Suppressor macrophage treated with lipopolysaccharide for 1 hour (primary cell): ENCODE data around the gene FAM193B.
"Not testable (repeated sequence)": the region's sequence is repeated elsewhere in the genome, so short reads cannot be mapped to it uniquely, and the experiment has no call there.

Experiments used
- DNase-seq, 3 donors: peaks; one replicate each; pipeline ENCODE4 v3.0.0-alpha.2; 2020 to 2022

FAM193B gene

DNA sequence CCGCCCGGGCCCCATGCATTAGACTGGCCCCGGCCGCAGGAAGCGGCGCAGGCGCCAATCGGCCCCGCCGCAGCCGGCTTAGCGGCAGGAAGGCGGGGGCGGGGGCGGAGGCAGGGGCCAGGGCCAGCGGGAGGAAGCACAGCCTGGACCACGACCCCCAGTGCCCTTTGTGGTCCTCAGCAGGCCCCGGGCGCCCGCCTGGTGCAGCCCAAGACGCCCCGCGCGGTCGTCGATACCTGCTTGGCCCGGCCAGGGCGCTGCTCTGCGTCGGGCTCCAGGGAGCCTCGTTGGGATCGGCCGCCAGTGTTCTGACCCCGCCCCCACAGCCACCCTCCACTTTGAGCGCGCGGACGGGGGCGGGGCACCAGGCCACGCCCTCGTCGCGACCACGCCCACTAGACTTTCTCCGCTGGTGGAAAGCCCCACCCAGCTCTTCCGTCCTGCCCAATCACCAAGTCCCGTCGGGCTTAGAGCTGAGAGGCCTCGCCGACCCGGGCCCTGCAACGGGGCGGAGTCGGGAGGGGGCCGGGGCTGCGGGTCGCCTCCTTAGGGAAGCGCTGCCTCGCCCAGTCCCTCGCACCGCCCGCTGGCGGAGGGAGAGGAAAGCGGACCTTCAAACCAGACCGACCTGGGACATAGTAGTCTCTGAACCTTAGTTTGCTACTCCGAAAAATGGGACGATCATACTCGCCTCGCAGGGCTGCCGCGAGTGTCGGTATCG, 56.9 kb downstream of the FAM193B start, which contains the start of gene PDLIM7:
Gene PDLIM7, minus strand, starts transcription at position 313 of the 721 bp plus-strand sequence. CDS start 1,092 bp downstream, outside the sequence.
- DNase-seq = peak; percentile 97 to 98 (median 98)

DNA sequence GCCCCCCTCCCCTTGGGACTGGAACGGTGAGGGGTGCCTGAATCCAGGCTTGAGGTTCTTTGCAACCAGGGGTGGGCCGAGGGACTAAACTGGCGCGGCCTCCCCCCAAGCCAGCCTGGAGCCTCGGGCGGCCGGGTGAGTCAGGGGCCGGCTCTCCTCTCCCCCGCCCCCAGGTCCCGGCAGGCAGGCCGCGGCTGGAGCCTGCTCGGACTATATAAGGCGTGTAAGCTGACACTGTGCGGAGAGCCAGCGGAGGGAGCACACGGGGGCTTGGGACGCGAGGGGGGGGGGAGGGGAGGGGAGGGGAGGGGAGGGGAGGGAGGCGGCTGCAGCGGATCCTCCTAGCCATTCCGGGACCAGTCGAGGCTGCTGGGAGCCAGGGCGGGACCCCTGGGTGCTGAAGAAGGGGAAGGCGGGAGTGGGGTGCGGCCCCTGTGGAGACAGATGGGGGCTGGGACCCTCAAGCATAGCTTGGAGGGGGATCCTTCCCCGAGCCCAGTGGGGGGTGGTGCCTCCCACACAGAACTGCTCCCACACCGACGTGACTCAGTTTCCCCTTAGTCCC, 57.6 kb downstream of the FAM193B start:
- DNase-seq = peak; percentile 81 to 86 (median 81)

GRCh38 chr5:177496070-177496726, 58.2 kb downstream of the FAM193B start:
- DNase-seq = no peak

DNA sequence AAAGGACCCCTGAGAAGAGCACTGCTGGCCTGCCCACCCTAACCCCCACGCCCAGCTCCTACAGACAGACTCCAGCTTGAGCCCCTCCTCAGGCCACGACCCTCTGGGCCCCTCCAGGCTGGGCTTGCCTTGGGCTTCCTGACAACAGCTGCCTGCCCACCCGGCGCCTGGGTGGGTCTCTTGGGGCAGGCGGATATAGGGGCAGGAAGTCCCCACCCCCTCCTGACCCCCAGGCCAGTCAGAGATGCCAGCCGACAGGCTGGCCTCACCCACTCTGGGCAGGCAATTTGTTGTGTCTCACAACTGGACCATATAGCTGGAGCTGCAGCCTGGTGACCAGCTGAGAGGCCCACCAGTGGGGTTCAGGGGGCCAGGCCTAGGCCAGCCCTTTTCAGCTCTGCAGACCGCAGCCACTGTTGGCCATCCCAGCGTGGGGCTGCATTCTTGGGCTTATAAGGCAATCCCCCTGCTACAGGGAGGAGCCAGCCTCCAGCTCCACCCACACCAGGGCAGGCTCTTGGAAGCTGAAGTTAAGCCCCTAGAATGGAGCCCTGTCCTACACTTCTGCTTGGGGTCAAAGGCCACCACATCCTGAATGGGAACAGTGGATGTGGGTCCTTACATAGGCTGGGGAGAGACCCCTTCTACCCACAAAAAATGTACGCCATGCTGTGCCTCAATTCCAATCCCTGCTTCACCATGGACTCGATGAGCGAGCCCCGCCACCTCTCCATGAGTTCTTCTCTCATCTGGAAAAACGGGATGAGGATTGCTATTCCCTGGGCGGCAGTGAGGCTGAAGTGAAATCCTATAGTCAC, 58.9 kb downstream of the FAM193B start:
- DNase-seq = peak in 2 of 3 donors; percentile 48 to 59

DNA sequence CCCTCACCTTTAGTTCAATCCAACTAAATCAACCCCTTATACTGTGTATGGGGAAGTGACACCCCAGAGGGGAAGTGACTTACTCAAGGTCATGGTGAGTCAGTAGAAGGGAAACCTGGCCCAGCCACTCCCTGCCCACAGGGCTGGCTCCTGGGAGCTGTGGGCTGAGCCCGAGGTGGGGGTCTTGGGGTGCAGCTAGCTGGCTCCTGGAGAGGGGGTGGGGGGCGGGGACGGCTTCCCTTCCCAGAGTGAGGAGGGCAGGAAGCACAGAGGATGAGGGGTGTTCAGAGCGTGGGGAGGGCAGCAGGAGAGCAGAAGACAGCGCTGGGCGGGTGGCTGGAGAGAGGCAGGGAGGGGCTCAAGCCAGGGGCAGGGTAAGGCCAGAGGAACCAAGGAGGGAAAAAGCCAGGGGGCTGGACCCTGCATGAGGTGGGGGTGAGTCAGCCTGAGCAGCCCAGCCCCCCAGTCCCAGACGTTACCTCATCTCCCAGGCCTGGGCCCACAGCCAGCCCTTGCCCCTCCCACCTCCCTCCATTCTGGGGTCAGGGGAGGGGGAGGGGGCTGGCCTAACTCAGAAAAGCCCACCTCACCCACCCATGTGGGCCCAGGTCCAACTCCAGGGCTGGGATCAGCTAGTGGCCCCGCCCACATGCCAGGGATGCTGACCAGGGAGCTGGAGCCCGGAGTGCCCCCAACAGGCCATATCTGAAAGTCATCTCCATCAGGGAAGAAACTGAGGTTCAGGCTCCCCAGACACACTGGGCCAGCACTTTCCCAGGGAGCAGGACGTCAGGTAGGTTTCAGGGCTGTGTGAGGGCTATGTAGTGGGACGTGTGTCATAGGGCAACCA, 59.8 kb downstream of the FAM193B start:
- DNase-seq = peak; percentile 91 to 92 (median 91)

GRCh38 chr5:177493795-177494345, 60.5 kb downstream of the FAM193B start:
- DNase-seq = peak; percentile 60 to 85 (median 83)

- DNase-seq = no peak
Measured at GRCh38 chr5:177492841-177493240, 61.5 kb downstream of the FAM193B start.

GRCh38 chr5:177491983-177492746, 62.2 kb downstream of the FAM193B start:
- no peak for DNase-seq

GRCh38 chr5:177491429-177491945, 62.9 kb downstream of the FAM193B start:
- peak in 1 of 3 donors; percentile 43 for DNase-seq

GRCh38 chr5:177490992-177491391, 63.4 kb downstream of the FAM193B start:
- DNase-seq = no peak

- DNase-seq = peak in 1 of 3 donors; percentile 41
Measured at GRCh38 chr5:177490311-177490991, 63.9 kb downstream of the FAM193B start.

DNA sequence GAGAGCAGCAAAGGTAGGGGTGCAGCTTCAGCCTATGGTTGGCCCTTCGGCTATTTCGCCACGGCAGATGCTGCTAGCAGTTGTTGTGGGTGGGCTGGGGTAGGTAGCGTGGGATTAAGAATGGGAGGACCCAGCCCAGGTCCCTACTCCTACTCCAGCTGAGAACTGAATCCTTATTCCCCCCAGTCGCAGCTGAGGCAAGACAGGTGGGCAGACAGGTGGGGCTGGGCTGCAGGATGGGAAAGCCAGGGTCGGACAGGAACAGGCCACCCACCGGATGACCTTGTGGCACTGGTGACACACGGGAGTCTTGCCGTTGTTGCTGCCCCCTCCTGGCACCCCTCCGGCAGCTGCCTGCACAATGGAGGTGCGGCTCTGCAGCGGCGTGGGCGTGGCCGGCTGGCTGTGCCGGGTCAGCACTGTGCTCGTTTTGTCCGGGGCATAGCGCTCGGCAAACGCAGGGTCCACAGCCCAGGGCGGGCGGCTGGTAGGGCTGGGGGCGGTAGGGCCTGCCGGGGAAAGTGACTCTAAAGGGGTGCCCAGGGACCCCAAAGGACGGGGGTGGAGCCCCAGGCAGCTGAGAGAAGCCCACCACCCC, 65.1 kb downstream of the FAM193B start:
- no peak for DNase-seq

DNA sequence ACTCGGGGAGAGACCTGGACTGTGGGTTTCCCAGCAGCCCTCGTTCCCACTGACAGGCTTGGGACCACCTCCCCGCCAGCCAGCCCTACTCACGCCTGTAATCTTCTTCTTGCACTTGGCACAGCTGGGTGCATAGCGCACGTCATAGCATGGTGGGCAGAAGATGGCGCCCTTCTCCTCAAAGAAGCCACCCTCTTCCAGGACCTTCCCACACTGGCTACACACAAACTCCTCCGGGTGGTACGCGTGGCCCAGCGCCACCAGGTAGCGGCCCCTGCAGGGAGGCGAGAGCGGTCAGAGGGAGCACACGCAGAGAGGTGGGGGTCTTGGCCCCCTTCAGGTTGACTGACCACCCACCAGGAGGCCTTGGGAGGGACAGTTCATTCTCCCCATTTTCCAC, 66.4 kb downstream of the FAM193B start:
- DNase-seq = no peak

GRCh38 chr5:177487144-177487543, 67.2 kb downstream of the FAM193B start:
- no peak for DNase-seq

GRCh38 chr5:177486256-177486655, 68.1 kb downstream of the FAM193B start:
- no peak for DNase-seq

- DNase-seq = not testable (repeated sequence)
Measured at GRCh38 chr5:177485753-177486152, 68.6 kb downstream of the FAM193B start.

- DNase-seq = no peak
Measured at GRCh38 chr5:177484902-177485549, 69.3 kb downstream of the FAM193B start.

GRCh38 chr5:177483994-177484901, 70.1 kb downstream of the FAM193B start:
- DNase-seq = no peak
